HTERT RPE-1 (cell line): Measurements from ENCODE around the gene SEMA4G.

Source experiments
- in situ Hi-C: fragments of 300-500 bp; cut with MboI; formaldehyde crosslinking; loops from 4 replicates; pipeline ENCODE4 v1.14.3; 2020; ENCODE audit warnings: low sequenced_read_pairs

Gene SEMA4G, protein sequence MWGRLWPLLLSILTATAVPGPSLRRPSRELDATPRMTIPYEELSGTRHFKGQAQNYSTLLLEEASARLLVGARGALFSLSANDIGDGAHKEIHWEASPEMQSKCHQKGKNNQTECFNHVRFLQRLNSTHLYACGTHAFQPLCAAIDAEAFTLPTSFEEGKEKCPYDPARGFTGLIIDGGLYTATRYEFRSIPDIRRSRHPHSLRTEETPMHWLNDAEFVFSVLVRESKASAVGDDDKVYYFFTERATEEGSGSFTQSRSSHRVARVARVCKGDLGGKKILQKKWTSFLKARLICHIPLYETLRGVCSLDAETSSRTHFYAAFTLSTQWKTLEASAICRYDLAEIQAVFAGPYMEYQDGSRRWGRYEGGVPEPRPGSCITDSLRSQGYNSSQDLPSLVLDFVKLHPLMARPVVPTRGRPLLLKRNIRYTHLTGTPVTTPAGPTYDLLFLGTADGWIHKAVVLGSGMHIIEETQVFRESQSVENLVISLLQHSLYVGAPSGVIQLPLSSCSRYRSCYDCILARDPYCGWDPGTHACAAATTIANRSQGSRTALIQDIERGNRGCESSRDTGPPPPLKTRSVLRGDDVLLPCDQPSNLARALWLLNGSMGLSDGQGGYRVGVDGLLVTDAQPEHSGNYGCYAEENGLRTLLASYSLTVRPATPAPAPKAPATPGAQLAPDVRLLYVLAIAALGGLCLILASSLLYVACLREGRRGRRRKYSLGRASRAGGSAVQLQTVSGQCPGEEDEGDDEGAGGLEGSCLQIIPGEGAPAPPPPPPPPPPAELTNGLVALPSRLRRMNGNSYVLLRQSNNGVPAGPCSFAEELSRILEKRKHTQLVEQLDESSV

DNA sequence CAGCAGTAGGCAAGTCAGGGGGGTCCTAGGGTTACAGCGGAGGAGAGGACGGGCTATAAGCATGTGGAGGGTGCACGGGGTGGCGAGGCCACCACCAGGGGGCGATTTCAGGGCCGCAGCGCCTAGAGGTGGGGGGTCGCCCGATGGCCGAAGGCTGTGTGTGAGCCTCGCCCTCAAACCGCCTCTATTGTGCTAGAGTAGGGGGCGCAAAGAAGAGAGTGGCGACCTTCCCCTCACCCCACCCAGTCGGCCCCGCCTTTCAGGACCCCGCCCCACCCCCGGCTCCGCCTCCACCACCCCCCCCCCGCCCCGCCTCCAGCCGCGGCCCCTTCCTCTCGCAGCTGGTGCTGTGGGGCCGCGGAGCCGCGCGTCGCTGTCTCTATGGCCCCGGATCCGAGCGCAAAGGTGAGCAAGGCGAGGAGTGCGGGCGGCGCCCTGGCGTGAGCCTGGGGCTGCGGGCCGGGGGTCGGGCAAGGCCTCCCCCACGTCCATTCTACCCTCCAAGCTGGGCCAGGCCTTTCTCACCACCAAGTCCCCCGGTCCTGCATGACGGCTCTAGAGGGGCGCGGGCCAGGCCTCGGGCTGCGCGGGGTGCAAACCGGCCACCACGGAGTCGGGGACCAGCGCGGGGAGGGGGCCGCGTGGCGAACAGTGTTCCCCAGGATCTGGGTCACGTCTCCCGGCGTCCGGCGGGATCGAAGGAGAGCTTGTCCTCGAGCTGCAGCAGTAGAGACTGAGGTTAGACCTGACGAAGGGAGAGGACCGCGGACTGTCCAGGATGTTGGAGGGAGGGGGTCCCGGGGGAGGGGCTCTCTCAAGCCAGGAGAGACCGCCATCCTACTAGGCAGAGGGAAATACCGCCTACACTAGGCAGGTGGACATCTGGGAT lies at the start of gene SEMA4G:
SEMA4G (plus strand) TSS at position 318 of the 889 bp plus-strand sequence. CDS start 3,409 bp downstream, outside the sequence.
- in situ Hi-C loops: no loop called here

DNA sequence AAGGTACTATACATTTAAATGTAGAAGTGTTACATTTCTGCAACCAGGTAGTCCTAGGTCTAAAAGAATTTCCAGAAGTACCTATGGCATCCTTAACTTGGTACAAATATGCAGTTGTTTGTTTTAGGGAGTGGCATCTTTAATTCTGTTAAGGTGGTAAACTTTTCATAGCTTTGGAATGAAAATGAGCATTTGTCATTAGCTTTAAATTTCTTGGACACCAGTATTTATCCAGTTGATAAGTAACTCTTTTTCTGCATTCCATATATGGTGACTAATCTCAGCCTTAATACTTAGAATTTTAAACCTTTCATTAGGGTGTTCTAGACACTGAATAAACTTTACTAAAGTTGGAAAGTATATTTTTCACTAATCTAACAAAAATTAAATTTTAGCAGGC lies 45.7 kb upstream of the SEMA4G start:
- in situ Hi-C loops: no loop called here

DNA sequence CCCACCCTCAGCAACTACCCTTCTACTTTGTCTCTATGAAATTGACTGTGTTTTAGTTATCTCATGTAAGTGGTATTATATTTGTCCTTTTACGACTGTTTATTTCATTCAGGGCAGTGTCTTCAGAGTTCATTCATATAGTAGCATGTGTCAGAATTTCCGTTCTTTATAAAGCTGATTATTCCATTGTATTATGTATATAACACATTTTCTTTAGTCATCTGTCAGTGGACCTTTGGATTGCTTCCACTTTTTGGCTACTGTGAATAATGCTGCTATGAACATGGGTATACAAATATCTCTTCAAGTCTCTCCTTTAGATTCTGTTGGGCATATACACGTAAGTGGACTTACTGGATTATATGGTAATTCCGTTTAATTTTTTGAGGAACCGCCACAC lies 42.0 kb upstream of the SEMA4G start:
- in situ Hi-C loops: no loop called here

DNA sequence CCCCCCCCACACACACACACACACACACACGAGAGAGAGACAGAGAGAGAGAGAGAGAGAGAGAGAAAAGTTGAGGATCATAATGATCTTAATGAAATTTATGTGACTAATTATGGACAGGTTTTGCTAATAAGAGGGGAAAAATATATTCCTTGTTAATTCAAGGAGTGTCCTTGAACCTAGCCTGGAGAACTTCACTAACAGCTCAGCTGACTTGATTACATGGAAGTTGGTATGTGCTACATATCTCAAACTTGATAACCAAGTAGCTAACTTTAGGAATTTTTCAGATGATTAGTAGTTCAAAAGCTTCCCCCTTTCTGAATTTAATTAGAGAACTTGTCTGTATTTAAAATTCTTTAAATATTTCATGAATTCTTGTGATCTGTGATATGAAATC lies 41.3 kb upstream of the SEMA4G start:
- in situ Hi-C loops: no loop called here

DNA sequence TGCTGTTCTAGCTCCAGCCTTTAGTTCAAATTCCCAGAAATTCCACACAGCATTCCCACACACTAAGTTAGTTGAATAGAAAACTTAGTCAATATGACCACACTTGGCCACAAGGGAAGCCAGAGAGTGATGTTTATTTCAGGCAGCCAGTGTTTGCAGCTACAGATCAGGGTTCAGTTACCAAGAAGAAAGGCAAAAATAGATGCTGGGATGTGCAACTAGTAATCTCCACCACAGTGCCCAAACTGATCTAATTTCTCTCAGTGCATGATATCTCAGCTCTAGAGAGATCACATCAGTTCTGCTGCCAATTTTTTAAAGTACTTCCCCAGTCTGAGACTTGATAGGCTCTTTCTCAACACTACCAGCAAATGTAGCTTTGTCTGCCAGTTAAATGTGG lies 38.9 kb upstream of the SEMA4G start:
- in situ Hi-C loops: no loop called here

DNA sequence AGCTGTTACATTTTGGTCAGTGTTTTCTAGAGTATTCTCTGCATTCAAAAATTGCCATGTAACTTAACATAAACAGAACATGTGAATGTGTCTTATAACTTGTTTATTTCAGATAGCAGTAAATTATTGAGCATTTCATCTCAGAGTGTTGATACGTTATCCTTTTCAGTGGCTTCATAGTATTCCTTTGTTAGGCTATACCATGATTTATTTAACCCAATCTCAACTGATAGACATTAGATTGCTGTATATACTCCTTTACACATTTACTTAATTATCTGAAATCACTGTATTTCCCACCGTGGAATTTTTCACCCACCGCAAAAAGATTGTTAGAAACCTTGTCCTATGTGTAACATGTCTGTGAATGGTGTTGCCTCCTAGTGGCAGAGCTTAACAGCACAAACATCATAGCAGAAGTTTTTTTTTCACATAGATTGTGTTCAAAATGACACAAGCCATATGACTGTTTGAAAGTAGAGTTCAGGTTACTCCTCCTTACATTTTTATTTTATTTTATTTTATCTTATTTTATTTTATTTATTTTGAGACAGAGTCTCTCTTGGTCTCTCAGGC lies 35.1 kb upstream of the SEMA4G start:
- in situ Hi-C loops: no loop called here

DNA sequence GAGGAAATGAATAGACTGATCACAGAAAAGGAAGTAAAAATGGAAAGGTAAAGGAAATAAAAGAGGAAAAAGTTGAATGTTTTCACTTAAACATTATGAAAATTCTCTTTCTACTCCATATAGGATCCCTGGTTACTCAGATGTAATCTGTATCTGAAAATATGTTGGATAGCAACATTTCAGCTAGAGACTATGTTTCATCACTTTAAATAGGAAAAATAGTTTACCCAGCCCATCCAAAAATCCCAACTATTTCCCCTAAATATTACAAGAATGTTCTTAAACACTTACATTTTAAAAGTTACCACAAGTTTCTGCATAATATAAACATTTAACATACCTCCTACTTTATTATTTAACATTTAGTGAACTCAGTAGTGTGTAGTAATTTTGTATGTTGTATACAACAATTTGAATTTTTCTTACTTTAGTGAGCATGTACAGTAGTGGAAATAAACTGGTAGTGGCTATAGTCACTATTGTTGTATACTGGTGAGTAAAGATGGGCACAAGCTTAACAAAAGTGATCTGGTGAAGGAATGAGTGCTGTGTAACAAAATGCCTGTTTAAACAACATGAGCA lies 29.4 kb upstream of the SEMA4G start:
- in situ Hi-C loops: no loop called here

DNA sequence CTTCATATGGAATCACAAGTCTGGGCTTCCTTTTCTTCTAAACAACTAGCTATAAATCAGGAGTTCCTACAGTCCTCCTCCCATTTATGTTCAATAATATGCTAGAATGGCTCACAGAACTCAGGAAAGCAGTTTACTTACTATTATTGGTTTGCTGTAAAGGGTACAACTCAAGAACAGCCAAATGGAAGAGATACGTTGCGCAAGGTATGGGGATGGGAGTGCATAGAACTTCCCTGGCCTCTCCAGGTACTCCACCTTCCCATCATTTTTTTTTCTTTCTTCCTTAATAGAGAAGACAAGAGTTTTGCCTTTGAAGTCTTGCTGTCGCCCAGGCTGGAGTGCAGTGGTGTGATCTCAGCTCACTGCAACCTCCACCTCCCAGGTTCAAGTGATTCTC lies 27.1 kb upstream of the SEMA4G start:
- in situ Hi-C loops: no loop called here

DNA sequence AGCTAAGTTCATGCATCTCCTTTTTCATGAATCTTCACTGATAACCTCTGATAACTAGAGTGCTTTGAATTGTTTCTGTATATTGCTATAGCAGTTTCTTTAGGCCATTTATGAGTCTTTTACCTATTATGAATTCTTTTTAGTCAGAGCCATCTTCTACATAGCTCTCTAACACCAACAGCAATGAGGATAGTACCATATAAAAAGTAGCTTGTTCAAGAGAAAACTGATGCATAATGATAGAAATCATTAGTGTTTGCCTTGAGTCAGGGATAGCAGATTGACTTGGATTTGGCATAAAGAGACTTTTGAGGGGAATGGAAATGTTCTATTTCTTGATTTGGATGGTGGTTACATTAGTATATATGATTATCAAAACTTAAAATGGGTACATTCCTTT lies 25.8 kb upstream of the SEMA4G start:
- in situ Hi-C loops: no loop called here

DNA sequence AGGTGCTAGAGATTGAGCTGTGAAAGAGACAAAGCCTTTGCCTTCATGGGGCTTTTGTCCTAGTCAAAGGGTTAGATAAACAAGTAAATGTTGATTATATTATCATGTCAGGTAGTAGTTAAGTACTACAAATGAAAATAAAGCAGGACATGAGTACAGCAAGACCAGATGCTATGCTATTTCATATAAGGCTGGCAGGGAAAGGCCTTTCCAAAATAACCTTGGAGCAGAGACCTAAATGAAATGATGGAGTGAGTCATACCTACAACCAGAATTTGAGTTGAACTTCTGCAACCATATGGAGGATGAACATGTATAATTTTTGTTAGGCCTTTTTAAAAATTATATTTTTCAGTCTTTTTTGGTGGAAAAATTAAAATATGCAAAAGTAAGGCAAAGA lies 23.6 kb upstream of the SEMA4G start:
- in situ Hi-C loops: no loop called here

DNA sequence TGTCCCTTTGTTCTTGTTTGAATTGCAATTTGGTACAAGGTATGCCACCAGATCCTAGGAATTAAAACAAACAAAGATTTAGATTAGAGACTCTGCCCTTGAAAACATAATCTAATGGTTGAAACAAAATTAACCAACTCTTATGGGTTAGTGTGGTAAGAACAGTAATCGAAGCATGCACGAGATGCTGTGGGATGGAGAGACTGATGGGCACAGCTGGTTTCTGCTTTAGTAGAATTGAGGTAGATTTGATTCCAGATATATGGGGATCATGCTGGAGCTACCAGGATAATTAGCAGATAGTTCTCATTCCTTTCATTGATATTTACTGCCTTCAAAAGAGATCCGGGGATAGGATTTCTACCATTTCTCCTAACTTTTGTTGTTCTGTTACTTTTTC lies 20.4 kb upstream of the SEMA4G start:
- in situ Hi-C loops: no loop called here

DNA sequence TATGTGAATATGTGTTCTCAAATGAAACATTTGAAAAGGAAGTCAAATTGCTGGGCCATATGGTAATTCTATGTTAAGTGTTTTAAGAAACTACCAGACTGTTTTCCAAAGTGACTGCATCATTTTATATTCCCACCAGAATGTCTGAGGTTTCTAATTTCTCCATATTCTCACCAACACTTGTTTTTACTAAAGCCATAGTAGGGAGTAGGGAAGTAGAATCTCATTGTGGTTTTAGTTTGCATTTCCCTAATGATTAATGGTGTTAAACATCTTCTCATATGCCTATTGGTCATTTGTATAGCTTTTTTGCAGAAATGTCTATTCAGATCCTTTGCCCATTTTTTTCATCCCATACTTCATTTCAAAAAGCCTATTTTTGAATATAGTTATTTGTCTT lies 9.1 kb upstream of the SEMA4G start:
- in situ Hi-C loops: no loop called here

DNA sequence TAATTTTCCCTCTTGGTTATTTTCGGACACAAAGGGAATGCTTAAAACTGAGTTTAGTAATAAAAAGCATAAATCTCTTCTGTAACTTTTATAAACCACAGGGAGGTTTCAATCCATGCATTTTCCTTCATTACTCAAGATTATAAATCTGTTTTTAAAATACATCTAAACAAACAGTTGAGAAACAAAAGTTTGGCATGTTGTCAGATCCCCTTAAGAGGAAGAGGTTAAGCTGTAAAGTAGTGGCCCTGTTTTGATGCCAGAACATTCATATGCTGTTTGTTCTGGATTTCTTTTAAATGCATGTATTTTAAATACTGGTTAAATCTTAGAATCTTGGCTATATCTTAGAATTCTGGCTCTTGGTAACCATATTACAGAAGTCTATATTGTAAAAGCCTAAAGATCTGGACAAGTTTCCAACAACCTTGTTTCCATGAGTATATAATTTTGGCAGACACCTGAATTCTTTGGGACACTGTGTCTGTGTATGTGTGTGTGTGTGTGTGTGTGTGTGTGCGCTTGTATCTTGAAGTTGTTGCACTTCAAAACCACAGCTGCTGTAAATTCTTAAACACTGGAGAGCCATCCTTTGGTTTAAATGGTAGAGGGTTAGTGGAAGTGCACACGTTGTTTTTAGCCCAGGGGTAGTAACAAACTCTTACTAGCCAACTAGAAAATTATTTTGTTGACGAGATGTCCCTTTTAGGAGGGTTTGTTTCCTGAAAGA lies 6.8 kb upstream of the SEMA4G start:
- in situ Hi-C loops: no loop called here

DNA sequence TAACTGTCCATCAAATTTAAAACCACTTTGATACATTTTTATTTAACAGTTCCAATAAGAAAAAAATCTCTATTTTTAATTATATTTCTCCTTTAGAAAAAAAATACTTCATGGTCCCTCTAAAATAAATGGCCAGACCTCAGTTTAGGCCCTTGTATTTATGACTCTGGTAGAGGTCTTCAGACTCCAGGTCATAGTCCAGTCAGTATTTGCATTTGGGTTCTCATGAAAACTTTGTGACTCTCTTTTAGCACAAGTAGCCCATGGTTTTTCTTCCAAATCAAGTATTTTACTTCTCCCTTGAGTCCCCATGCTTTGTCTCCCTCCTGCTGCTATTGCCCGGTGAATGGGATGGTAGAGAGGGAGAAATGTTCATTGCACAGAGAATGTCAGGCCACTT lies 5.5 kb upstream of the SEMA4G start:
- in situ Hi-C loops: no loop called here

DNA sequence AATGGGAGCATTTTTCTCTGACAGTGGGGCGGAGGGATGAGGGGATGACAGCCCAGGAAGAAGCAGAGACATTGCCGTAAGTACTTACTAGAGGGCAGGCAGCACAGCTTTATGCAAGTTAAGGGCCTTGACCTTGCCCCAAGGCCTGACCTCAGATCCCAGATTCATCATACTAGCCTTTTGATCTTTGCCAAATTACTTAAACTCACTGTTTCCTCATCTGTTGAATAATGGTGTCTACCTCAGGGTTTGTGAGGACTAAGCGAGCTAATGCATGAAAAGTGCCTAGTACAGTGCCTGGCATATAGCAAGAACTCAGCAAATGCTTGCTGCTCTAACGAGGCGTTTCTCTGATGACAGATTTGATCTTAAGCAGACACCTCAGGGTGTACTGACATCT lies 3.5 kb upstream of the SEMA4G start:
- in situ Hi-C loops: no loop called here

DNA sequence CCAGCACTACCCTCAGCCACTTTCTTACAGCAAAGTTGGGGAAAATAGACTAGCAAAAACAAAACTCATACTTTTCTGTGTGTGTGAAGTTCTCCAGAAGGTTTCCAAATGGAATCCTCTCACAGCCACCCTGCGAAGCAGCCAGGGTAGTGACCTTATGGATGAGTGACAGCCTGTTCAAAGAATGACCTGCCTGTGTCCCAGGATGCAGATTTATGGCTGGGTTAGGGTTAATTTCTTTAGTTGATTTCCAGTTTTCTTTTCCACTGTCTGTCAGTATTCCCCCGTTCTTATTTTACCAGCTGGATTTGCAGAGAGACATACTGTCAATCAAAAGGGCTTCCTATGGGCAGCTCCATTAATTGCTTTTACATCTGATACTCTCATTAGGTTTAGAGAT lies 2.4 kb upstream of the SEMA4G start:
- in situ Hi-C loops: no loop called here

DNA sequence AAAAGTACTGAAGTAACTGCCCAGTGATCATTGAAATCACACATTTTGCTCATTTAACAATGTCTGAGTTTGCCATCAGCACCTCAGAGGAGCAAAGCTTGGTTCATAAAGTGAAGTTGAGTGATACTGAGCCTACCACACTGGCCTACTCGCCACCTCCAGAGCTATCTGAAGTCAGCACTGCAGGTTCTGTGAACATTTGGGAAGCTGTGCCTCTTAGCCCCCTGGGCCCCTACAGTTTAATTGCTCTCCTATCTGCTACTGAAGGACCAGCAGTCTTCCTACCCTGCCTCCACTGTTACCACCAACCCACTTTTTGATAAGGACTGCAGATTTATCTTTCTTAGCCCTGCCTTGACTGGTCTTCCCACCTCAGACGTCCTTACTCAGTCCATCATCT lies 2.0 kb upstream of the SEMA4G start:
- in situ Hi-C loops: no loop called here

DNA sequence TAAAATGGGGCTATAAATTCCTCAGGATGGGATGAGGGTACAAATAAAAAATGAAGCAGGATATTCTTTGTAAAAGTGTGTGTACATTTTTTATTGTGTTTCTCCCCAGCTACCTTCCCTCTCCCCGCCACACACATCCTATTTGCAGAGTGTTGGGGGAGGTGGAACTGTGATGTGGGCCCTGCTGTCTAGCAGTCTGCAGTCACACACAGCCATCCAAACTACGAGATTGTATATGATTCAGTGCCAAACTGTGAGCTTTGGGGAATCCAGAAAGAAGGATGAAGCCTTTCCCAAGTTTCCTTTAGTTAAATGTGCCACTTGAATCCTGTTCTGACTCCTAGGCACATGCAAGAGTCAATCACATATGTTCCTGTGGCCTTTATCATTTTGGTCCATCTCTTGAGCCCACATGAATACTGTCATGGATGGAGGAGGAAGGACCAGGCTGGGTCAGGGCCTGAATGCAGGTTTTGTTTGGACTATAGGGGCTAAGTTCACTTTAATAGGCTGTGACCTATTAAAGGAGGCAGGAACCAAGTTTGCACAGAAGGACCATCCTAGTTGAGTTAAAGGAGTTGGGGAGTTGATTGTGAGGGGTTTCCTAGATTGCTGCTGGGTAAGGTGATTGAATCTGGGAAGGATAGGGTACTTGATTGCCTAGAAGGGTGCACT lies 1.1 kb upstream of the SEMA4G start:
- in situ Hi-C loops: no loop called here

DNA sequence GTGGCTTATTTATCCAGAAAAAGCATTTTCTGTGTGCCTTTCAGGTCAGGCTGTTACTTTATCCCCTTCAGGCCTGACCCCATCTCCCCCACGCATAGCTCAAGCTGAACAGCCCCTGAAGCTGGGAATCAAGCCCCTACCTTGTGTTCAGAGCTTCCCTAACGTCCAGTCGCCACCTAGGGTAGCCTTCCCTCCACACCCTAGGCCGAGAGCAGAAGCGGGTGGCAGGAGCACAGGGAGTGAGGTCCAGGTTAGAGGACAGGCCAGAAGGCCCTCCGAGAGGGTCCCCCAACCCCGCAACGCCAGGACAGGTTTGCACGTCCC lies 479 bp upstream of the SEMA4G start:
- in situ Hi-C loops: no loop called here
